ENCODE data around the gene PPP1R1A.

The PPP1R1A gene

GRCh38 chr12:54569995-54570528 is 18.4 kb downstream of the PPP1R1A start:
- DNase-seq = no peak

GRCh38 chr12:54569072-54569471 is 19.4 kb downstream of the PPP1R1A start:
- DNase-seq = no peak

- no peak for DNase-seq
Observed at GRCh38 chr12:54566792-54567191, 21.7 kb downstream of the PPP1R1A start.

DNA sequence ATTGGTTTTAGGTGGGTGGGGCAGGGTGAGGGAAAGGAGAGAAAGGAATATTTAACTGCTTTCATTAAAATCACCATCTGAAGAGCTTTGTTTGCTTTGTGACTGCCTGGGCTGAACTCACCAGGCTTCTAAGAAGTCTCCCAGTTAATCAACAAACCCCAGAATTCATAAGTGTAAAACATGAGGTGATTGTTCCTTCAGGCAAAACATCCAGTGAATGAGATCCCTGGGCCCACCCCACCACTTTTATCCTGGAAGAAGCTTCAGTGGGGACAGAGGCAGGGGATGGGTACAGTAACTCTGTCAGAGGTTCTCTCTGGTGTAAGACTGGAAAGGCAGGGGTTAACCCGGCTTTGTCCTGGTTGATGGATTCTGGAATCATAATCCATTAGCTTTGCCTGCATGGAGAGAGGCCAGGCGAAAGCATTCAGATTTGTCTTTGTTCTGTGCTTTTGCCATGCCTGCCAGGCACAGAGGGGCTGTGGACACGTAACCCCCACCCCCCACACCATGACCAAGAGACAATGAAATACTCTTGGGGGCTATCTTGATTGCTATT is 22.4 kb downstream of the PPP1R1A start:
- no peak for DNase-seq

GRCh38 chr12:54565310-54565985 is 23.0 kb downstream of the PPP1R1A start:
- DNase-seq = no peak

- DNase-seq = no peak
Observed at GRCh38 chr12:54564768-54565167, 23.7 kb downstream of the PPP1R1A start.

DNA sequence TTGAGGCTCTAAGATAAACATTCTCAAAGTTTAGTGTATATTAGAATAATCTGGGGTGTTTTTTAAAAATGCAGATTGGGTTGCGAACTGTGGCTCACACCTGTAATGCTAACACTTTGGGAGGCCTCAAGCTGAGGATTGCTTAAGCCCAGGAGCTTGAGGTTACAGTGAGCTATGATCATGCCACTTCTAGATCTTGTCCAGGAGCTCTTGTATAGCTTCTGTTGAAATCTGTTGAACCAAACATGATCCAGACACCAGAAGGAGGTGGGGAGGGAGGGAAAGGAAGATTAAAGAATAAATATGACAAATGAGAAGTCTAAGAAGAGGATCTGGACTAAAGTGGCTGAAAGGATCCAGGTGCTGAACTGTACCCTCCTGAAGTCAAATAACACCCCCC is 24.7 kb downstream of the PPP1R1A start:
- DNase-seq = no peak

GRCh38 chr12:54562750-54563356 is 25.6 kb downstream of the PPP1R1A start:
- no peak for DNase-seq

DNA sequence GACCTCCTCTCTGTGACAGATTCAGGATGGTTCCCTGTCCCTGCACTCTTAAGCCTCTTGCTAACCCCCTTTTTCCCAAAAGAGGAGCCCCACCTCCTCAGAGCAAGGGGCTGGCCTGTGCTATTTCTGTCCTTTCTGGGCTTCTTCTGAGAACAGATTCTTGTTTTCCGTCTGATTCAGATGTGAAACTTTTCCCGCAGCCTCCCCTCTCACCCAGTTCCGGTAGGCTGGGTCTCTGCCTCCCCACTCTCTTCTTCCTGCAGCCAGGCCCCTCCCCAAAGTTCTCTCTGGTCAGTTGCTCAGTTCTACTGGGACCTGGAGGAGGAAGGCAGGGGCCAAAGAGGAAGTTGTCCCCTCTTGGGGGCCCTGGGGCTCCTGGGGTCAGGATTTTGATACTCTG is 27.3 kb downstream of the PPP1R1A start:
- DNase-seq = no peak

DNA sequence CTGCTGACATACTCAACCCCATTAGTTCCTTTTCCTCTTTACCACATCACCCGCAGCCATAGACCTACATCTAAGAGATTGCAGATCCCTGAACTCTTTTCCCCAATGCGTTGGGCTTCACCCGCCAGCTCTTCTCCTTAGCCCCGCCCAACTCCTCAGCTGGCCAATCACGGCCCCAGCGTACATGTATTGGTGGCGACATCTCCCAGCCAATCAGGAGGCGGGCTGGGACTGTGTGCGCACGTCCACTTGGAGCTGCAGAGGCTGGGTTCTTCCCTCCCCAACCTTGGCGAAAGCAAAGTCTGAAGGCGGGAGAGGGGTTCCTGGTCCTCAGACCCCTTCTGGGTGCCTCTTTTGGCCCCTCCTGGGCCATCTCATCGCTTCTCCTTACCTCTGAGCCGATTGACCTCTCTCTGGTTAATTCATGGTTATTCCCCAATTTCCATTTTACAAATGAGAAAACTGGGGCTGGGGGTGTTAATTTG is 28.0 kb downstream of the PPP1R1A start:
- DNase-seq = peak; percentile 87

DNA sequence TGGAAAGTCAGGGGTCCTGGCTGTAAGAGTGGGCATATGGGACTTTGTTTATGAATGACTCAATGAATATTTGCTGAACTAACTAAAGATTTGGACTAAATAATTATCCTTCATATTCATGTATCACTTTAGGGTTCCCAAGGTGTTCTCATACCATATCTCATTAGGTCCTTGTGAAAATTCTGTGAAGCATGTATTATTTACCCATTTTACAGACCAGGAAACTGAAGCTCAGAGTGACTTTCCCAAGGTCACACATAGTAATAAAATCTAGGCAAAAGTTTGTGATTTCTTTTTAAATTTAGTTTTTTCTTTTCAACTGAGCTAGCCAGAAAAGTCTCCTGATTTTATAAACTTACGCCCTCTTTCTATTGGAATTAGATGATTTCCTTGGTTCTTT is 29.7 kb downstream of the PPP1R1A start:
- DNase-seq = no peak

- no peak for DNase-seq
Observed at GRCh38 chr12:54558311-54558710, 30.1 kb downstream of the PPP1R1A start.

- DNase-seq = no peak
Observed at GRCh38 chr12:54555670-54556257, 32.7 kb downstream of the PPP1R1A start.

GRCh38 chr12:54549774-54550451 is 38.5 kb downstream of the PPP1R1A start:
- no peak for DNase-seq

DNA sequence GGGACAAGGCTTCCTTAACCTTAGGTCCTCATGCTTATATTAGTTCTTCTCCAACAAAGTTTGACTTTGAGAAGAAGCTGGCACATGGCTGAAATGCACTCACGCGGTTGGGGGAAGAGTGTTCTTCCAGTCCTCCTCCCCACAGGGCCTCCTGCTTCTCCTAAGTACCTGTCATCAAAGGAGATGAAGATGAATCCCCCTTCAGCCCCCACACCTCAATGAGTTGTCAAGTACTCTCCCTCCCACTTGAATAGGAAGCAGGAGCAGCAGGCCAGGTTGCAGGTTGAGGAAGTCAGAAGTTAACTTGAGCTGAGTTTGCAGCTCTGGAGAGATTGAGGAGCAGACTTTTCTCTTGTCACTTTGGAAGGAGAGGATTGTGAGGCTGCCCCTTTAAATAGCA is 41.9 kb downstream of the PPP1R1A start:
- no peak for DNase-seq

DNA sequence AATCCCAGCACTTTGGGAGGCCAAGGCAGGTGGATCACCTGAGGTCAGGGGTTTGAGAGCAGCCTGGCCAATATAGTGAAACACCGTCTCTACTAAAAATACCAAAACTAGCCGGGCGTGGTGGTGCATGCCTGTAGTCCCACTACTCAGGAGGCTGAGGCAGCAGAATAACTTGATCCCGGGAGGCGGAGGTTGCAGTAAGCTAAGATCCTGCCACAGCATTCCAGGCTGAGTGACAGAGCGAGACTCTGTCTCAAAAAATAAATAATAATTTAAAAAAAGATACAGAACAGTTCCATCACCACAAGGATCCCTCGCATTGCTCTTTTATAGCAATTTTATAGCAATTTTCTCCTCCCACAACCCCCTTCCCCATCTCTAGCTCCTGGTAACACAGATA is 43.7 kb downstream of the PPP1R1A start:
- no peak for DNase-seq

DNA sequence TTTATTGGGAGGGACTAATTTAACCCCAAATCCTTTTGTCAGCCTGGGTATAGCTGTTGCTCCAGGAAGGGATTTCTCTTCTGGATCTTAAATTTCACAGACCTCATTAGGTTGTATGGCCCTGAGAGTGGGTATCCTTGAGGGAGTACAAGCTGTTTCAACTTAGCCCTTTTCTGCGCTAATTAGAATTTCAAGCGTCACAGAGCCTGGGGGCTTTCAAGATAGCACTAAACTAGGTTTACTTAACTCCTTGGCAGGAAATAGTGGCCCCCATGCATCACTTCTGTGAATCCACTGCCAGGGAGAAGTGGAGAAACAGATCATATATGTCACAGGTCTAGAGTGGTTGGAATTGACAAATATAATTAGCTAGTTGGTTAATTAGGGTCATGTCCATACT is 44.9 kb downstream of the PPP1R1A start:
- DNase-seq = no peak

DNA sequence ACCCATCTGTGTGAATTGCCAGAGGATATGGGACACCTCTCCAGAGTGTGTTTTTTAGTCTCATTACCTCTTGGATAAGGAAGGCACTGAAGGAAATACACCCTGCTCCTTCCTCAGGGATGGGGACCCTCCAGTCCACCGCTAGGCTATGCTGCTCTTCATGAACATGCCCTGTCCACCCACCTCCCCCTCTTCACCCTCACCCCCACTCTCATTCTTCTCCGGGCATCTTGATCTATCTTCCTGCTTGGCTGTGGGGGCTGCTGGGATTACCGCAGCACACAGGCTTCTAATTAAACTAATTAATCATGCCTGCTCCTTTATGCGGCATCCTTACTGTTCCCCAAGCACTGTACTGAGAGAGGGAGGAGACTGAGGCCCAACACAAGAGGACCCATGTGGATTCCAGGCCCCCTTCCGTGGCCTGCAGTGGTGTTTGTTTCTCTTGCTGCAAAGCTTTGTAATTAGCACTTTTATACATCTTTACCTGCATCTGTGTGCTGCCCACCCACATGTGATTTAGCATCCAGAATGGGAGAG is 46.6 kb downstream of the PPP1R1A start:
- DNase-seq = no peak

DNA sequence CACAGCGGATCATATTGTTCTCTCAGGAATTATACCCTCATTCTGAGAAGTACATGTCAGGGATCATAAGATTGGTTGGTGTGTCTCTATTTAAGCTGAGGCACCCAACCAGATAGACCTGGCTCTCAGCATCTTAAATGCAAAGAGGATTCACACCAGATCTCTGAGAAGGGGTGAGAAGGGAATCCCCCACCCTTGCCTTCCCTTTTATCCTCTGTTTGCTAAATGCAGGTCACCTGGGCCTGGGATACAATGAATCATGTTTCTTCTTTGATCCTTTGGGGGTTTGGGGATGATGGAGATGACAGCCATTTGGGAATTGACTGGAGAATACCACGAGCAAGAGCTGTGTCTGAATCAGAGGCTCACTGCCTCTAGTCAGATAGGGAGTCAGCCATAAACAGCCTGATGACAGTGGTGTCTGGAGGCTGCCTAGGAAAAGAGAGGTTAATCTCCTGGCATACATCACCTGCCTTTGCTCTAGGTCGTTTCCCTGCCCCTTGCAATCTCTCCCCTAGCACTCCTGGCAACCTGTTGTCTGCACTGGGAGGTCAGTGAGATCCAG is 50.2 kb downstream of the PPP1R1A start:
- no peak for DNase-seq

DNA sequence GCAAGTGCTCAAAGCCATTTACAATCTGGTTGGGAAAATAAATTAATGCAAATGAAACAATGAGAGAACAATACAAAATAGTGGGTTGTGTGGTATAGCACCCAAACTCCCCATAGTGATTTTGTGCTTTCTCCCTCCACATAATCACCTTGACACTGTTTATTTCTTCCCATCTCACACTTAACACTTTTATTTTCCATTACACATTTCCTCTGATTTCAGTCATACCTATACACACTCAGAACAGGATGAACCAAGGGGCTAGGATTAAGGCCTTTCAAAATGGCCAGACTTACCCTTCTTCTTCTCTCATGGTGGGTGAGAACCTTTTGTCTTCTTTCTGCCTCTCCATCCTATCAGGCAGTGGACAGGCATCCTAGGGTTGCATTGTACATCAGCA is 53.0 kb downstream of the PPP1R1A start:
- DNase-seq = no peak

GRCh38 chr12:54529581-54529980 is 58.9 kb downstream of the PPP1R1A start:
- no peak for DNase-seq

Data from effector CD8-positive, alpha-beta T cell (primary cell).